Stimulated activated CD8-positive, alpha-beta memory T cell treated with anti-CD3 and anti-CD28 coated beads, Interleukin-2, amount 100 ng/mL, for 1 hour (primary cell): ENCODE data around the gene RRP8.
A peak's percentile ranks its signal among the peaks of the same experiment; 100 is the strongest.

Experiments used
- DNase-seq, 2 donors: peaks; one replicate each; pipeline ENCODE4 v3.0.0-alpha.2; 2020; ENCODE audit warnings: low read depth in 2 of 2

The RRP8 gene

GRCh38 chr11:6632116-6633073 is 29.0 kb upstream of the RRP8 start:
- no peak for DNase-seq

- no peak for DNase-seq
Measured at GRCh38 chr11:6631361-6631890, 28.0 kb upstream of the RRP8 start.

- DNase-seq = no peak
Measured at GRCh38 chr11:6630632-6631291, 27.3 kb upstream of the RRP8 start.

GRCh38 chr11:6629892-6630631 is 26.6 kb upstream of the RRP8 start:
- no peak for DNase-seq

- DNase-seq = no peak
Measured at GRCh38 chr11:6629573-6629891, 26.1 kb upstream of the RRP8 start.

GRCh38 chr11:6628526-6628925 is 25.1 kb upstream of the RRP8 start:
- DNase-seq = no peak

GRCh38 chr11:6627762-6628241 is 24.4 kb upstream of the RRP8 start:
- DNase-seq = no peak

GRCh38 chr11:6626971-6627761 is 23.8 kb upstream of the RRP8 start:
- DNase-seq = no peak

- DNase-seq = no peak
Measured at GRCh38 chr11:6625832-6626420, 22.5 kb upstream of the RRP8 start.

- no peak for DNase-seq
Measured at GRCh38 chr11:6625156-6625831, 21.9 kb upstream of the RRP8 start.

- DNase-seq = no peak
Measured at GRCh38 chr11:6623391-6624363, 20.3 kb upstream of the RRP8 start.

- DNase-seq = no peak
Measured at GRCh38 chr11:6622261-6623171, 19.1 kb upstream of the RRP8 start.

- DNase-seq = no peak
Measured at GRCh38 chr11:6621711-6622211, 18.3 kb upstream of the RRP8 start.

- DNase-seq = no peak
Measured at GRCh38 chr11:6620636-6621035, 17.2 kb upstream of the RRP8 start.

- DNase-seq = peak; percentile 77 to 79
Measured at GRCh38 chr11:6619004-6619745, 15.8 kb upstream of the RRP8 start, which contains the start of gene TPP1. Gene TPP1 (minus strand): TSS chr11:6619422. CDS start chr11:6619400, 22 bp downstream.

- DNase-seq = peak; percentile 39 to 54
Measured at GRCh38 chr11:6618117-6619003, 14.9 kb upstream of the RRP8 start.
